GM12878 (cell line): ENCODE results near the gene ASB6. TPM values are rescaled to one million over a fixed set of nuclear protein-coding genes. Genes with fewer than 3 reads are reported as not detected.

Experiments
- ATAC-seq: fragments of 200-7000 bp; cut with Tn5 transposase; 3 replicates; pipeline ENCODE4 v1.9.1; 2020; ENCODE audit warnings: mild to moderate bottlenecking, moderate library complexity
- BruUV-seq: library from RNA; stranded (reverse); fragments of 400-500 nt; replicated peaks from 2 replicates; lab custom pipeline; 2021; lab: Mats Ljungman, UMichigan
- CTCF ChIA-PET: fragments of 300-600 bp; sonication (Branson Sonifier 250); formaldehyde crosslinking; extraction: SDS; loops from one replicate; lab custom pipeline; 2021; ENCODE audit warnings: inconsistent platforms; lab: Yijun Ruan, JAX
- POLR2A ChIA-PET: fragments of 350-600 bp; formaldehyde crosslinking; extraction: SDS; loops from one replicate; lab custom pipeline; 2021; ENCODE audit warnings: inconsistent platforms; lab: Charles Lee
- RAD21 ChIA-PET: fragments of 300-600 bp; sonication (Branson Sonifier 250); formaldehyde crosslinking; loops from one replicate; lab custom pipeline; 2023; ENCODE audit warnings: antibody characterized with exemption; ENCODE audit not compliant: unreplicated experiment; lab: Charles Lee
- SMC1A ChIA-PET: fragments of 300-600 bp; sonication (Branson Sonifier 250); formaldehyde crosslinking; loops from one replicate; lab custom pipeline; 2023; ENCODE audit not compliant: unreplicated experiment, uncharacterized antibody; lab: Charles Lee
- DNase-seq: peaks from one replicate; pipeline ENCODE4 v3.0.0-alpha.2; 2011; ENCODE audit warnings: low read depth, low spot score
- FAIRE-seq: peaks from 3 replicates; lab custom pipeline; 2011; peaks lifted over from hg19 to GRCh38; lab: Jason Lieb, UNC
- H2AFZ ChIP-seq: 2 replicates; pipeline ENCODE4 v1.6.0; 2011; ENCODE audit warnings: low read depth, low read length, control low read depth; ENCODE audit not compliant: control insufficient read depth
- H3K27ac ChIP-seq: 2 replicates; pipeline ENCODE4 v1.5.1; 2011; ENCODE audit warnings: control low read depth; ENCODE audit not compliant: control insufficient read depth, insufficient read depth
- H3K27me3 ChIP-seq, 2 experiments: replicated peaks in 1 of 2; 2 replicates each; pipeline versions ENCODE4 v1.6.0 to v1.6.1; 2011; ENCODE audit warnings: low read length in 1 of 2; ENCODE audit not compliant: control insufficient read depth in 2 of 2, insufficient read depth in 2 of 2
- H3K36me3 ChIP-seq, 2 experiments: 2 replicates each; pipeline ENCODE4 v1.5.1; 2011; ENCODE audit warnings: low read length in 1 of 2; ENCODE audit not compliant: control insufficient read depth in 2 of 2, insufficient read depth in 2 of 2
- H3K4me1 ChIP-seq: 2 replicates; pipeline ENCODE4 v1.6.1; 2011; ENCODE audit warnings: mild to moderate bottlenecking, low read length, moderate library complexity, mixed read lengths; ENCODE audit not compliant: control insufficient read depth, insufficient read depth
- H3K4me2 ChIP-seq: 2 replicates; pipeline ENCODE4 v1.6.0; 2011; ENCODE audit warnings: control low read depth; ENCODE audit not compliant: control insufficient read depth, insufficient read depth
- H3K4me3 ChIP-seq: fragments of 200-600 bp; sonication (generic); 2 replicates; pipeline ENCODE4 v1.5.1; 2016
- H3K79me2 ChIP-seq: 2 replicates; pipeline ENCODE4 v1.6.0; 2011; ENCODE audit warnings: low read length; ENCODE audit not compliant: control insufficient read depth, insufficient read depth
- H3K9ac ChIP-seq: 2 replicates; pipeline ENCODE4 v1.8.0; 2011; ENCODE audit warnings: low read length, control low read depth, mixed read lengths; ENCODE audit not compliant: control insufficient read depth, insufficient read depth
- H3K9me3 ChIP-seq: replicated peaks from 3 replicates; pipeline ENCODE4 v1.5.1; 2011; ENCODE audit warnings: mild to moderate bottlenecking, low read length; ENCODE audit not compliant: control insufficient read depth, insufficient read depth
- H4K20me1 ChIP-seq: 2 replicates; pipeline ENCODE4 v1.6.0; 2011; ENCODE audit not compliant: control insufficient read depth, insufficient read depth
- ASH2L ChIP-seq: fragments of 300-600, 200-600 bp; sonication (generic); IDR thresholded peaks from 2 replicates; pipeline ENCODE4 v1.6.1; 2017; ENCODE audit warnings: low read depth, mild to moderate bottlenecking, borderline replicate concordance
- CHD1 ChIP-seq: IDR thresholded peaks from 2 replicates; pipeline ENCODE4 v1.6.1; 2012; ENCODE audit warnings: low read depth, low read length, improper control_type of control experiment
- KLF5 ChIP-seq: fragments of 450-650 bp; IDR thresholded peaks from 2 replicates; pipeline ENCODE4 v1.6.1; 2014; ENCODE audit warnings: mild to moderate bottlenecking; ENCODE audit not compliant: partially characterized antibody
- PAX5 ChIP-seq: IDR thresholded peaks from 2 replicates; pipeline ENCODE4 v1.6.1; 2011; ENCODE audit warnings: low read depth, low read length, borderline replicate concordance
- POLR2AphosphoS2 ChIP-seq: IDR thresholded peaks from 2 replicates; pipeline ENCODE4 v1.6.1; 2011; ENCODE audit warnings: low read depth, mild to moderate bottlenecking, low read length, improper control_type of control experiment, moderate library complexity
- RAD21 ChIP-seq: IDR thresholded peaks from 2 replicates; pipeline ENCODE4 v1.6.1; 2011; ENCODE audit warnings: mild to moderate bottlenecking, low read depth, low read length, moderate library complexity; ENCODE audit not compliant: insufficient read depth
- RBBP5 ChIP-seq: fragments of 200-600 bp; sonication (generic); conservative IDR thresholded peaks from 2 replicates; pipeline ENCODE4 v1.6.1; 2016
- RCOR1 ChIP-seq: conservative IDR thresholded peaks from 2 replicates; pipeline ENCODE4 v1.6.1; 2012; ENCODE audit warnings: low read depth, low read length, improper control_type of control experiment
- SMC3 ChIP-seq: IDR thresholded peaks from 2 replicates; pipeline ENCODE4 v1.6.1; 2011; ENCODE audit warnings: low read length, improper control_type of control experiment, borderline replicate concordance
- SPI1 ChIP-seq: IDR thresholded peaks from 2 replicates; pipeline ENCODE4 v1.6.1; 2011; ENCODE audit warnings: low read depth, mild to moderate bottlenecking, low read length, moderate library complexity, borderline replicate concordance; ENCODE audit not compliant: insufficient read depth
- WRNIP1 ChIP-seq: IDR thresholded peaks from 2 replicates; pipeline ENCODE4 v1.6.1; 2011; ENCODE audit warnings: low read depth, low read length, improper control_type of control experiment, borderline replicate concordance
- YY1 ChIP-seq: IDR thresholded peaks from 2 replicates; pipeline ENCODE4 v1.6.1; 2011; ENCODE audit warnings: low read depth, mild to moderate bottlenecking, low read length
- ZNF24 ChIP-seq: fragments of 450-650 bp; IDR thresholded peaks from 2 replicates; pipeline ENCODE4 v1.6.1; 2017; ENCODE audit warnings: antibody characterized with exemption, mild to moderate bottlenecking
- WGBS: methylation state at CpG from one replicate; pipeline ENCODE4 v1.1.6; 2016; ENCODE audit warnings: low lambda C conversion rate; ENCODE audit not compliant: insufficient replicate concordance, insufficient coverage; ENCODE audit errors: missing lambda C conversion rate; 5-methylcytosine and 5-hydroxymethylcytosine counted together
- in situ Hi-C: fragments of 300-500 bp; cut with MboI; formaldehyde crosslinking; loops from 9 replicates; pipeline ENCODE4 v1.14.3; 2018; ENCODE audit warnings: mixed read lengths
- intact Hi-C: fragments of 100-400 bp; cut with micrococcal nuclease; formaldehyde crosslinking; loops from one replicate; pipeline ENCODE4 v1.14.2; 2022; ENCODE audit not compliant: unreplicated experiment
- polyA plus RNA-seq, 11 experiments: library from polyadenylated mRNA; depleted of rRNA in 4 of 11; unstranded in 6 of 11; stranded (reverse) in 5 of 11; fragments of >200 nt; fragmentation: Nextera tagmentation in 4 of 11; fragmentation: Illumina TruSeq in 1 of 11; extraction: Ambion mirVana in 4 of 11; extraction: Trizol in 1 of 11; gene quantifications; 1 replicate in 1 of 11; 2 replicates in 10 of 11; pipeline versions ENCODE4 v1.2.1 to v1.2.3, GENCODE V29; 2011 to 2016; ENCODE audit warnings: inconsistent platforms in 2 of 11, missing spikeins in 2 of 11, low read depth in 1 of 11
- total RNA-seq, 4 experiments: library from RNA; depleted of rRNA in 3 of 4; stranded (reverse); fragments of >200 nt in 3 of 4; fragmentation: Illumina TruSeq in 1 of 4; extraction: Trizol in 1 of 4; gene quantifications; 2 replicates each; pipeline versions ENCODE4 v1.2.1 to v1.2.3, GENCODE V29; 2013 to 2021

The ASB6 gene
- total and polyA plus RNA-seq, 10 of the 15 experiments (the other 5 are each of a cell fraction or from before 2014, with no cell fraction given): 0.80 to 18.2 (median 9.9) TPM

DNA sequence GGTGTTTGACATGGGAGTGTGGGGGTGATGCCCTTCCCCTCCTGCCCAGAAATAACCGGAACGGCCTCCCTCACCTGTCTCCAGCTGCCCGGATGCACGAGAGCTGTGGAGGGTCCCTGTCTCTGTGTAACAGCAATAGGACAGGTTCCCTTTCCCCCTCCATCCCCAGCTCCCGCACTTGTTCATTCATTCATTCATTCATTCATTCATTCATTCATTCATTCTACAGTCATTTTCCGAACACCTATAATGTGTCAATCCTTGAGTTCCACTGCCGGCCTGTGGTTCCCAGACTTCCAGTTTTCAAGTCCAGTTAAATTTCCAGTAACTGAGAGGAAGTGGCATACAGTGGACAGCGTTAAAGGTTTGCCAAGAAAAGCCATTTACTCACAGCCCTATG lies 30.8 kb upstream of the ASB6 start:
- no peak overlapping the region for H3K9ac ChIP-seq
- RAD21 ChIA-PET: no interaction called here
- no peak for TF ChIP-seq POLR2AphosphoS2
- TF ChIP-seq ZNF24: peak; percentile 78; the same call in 1 of the 2 replicates
- TF ChIP-seq CHD1: no peak
- TF ChIP-seq, all 136 proteins: peak for 1
- ATAC-seq: no peak
- Histone ChIP-seq H4K20me1 (no peaks in the 10 kb centered on the region), H3K36me3 (no peaks in the 10 kb centered on the region), H3K4me3 (no peak overlapping the region), H3K27me3 (peaks cover 0 to 2% of the 10 kb centered on the region in 2 experiments; a peak in 2 of 4 replicates), H3K4me2 (no peak overlapping the region), H3K27ac (no peak overlapping the region), H3K4me1 (no peaks in the 10 kb centered on the region), H3K79me2 (no peaks in the 10 kb centered on the region), H2AFZ (no peak overlapping the region), H3K9me3 (no peaks in the 10 kb centered on the region)
- no TSS peak for BruUV-seq
- intact Hi-C loops (no loop called here), in situ Hi-C loops (no loop called here)
- ChIA-PET POLR2A (no interaction called here), SMC1A (no interaction called here), CTCF (no interaction called here)
- FAIRE-seq: no peak
- no peak for DNase-seq
- 32% methylated on average over 7 of the region's 8 CpGs for WGBS

DNA sequence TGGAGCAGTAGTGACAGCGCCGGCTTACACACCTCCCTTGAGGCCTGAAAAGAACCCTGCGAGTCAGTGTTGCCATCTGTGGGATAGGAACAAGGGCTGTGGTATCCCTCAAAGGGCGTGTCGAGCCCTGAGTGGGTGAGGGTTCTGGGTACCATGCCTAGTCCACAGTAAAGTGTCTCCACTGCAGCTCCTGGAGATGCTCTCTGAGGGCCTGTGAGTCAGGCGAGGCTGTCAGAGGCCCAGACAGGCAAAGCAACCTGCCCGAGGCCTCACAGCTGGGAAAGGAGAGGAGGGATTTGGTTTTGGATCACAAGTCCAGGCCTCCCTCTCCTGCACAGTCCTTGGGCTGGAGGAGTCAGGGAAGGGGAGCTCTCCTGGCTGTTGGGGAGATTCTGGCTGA lies 29.6 kb upstream of the ASB6 start:
- DNase-seq (no peak), FAIRE-seq (no peak), ATAC-seq (no peak)
- Histone ChIP-seq H3K9ac (no peak overlapping the region), H3K79me2 (no peaks in the 10 kb centered on the region), H3K9me3 (no peaks in the 10 kb centered on the region), H3K4me3 (no peak overlapping the region), H4K20me1 (no peaks in the 10 kb centered on the region), H3K27ac (no peak overlapping the region), H3K4me1 (no peaks in the 10 kb centered on the region), H3K36me3 (no peaks in the 10 kb centered on the region), H3K4me2 (no peak overlapping the region), H3K27me3 (peaks cover 0 to 2% of the 10 kb centered on the region in 2 experiments; a peak in 2 of 4 replicates), H2AFZ (no peak overlapping the region)
- WGBS: 18% methylated on average over 7 of the region's 7 CpGs
- no peak for TF ChIP-seq RAD21
- TF ChIP-seq RCOR1: no peak
- no peak for TF ChIP-seq SMC3
- no peak for TF ChIP-seq KLF5
- no peak for TF ChIP-seq PAX5
- TF ChIP-seq RBBP5: no peak
- TF ChIP-seq WRNIP1: no peak
- TF ChIP-seq YY1: no peak
- no peak for TF ChIP-seq SPI1
- TF ChIP-seq ASH2L: no peak
- in situ Hi-C loops: no loop called here
- POLR2A ChIA-PET: no interaction called here
- SMC1A ChIA-PET: no interaction called here
- intact Hi-C loops: no loop called here
- no TSS peak for BruUV-seq
- RAD21 ChIA-PET: interaction anchor here (0.5 kb wide), 1 partner anchor 55 kb away, joined by 4 read pairs; no protein-coding TSS in a partner anchor
- CTCF ChIA-PET: no interaction called here
